ENCODE measurements around the gene PPP1R3E. TPM values are rescaled to one million over a fixed set of nuclear protein-coding genes. Genes with fewer than 3 reads are reported as not detected.

Gene PPP1R3E
- total RNA-seq, 1 donor from 2014 or later: 8.9 TPM

DNA sequence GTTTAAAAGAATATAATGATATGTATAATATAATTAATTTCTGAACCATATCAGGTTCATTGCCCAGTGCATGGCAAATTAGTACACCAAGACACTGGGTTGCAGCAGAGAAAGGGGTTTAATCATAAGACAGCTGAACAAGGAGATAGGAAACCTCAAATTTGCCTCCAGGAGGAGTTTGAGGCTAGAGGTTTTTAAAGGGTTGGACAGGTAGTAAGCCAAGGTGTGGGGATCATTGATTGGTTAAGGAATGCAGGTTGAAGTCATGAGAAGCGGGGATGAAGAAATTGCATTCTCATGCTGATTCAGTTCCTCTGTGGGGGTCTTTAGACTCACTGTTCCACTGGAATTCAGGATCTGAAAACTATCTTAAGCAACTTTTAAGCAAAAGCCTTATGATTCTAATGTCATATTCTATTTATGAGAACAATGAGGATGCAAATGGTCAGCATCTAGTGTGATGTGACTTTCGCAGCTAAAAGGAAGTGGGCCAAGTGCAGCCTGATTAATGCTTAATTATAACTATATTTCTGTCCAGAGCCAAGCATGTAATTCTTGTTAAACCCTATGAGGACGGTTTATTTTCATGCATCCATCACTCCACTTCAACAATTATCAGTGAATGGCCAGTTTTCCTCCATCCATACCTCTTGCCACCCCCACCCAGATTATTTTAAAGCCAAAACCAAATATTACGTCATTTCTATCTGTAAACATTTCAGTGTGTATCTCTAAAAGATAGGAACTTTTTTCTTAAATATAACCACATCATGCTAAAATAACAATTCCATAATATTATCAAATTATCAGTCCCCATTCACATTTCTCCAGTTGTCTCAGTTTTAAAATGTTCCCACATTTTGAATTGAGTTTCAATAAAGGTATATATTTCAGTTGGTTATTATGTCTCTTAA is 50.0 kb downstream of the PPP1R3E start:
- H3K36me3 Mint-ChIP-seq (ENCODE audit: insufficient read depth): no peaks in the 10 kb centered on the region
- no peak overlapping the region for H3K27ac Mint-ChIP-seq
- TF ChIP-seq CTCF (IDR thresholded peaks at IDR 0.05; ENCODE audit: unreplicated experiment): no peak
- DNase-seq (ENCODE audit: low spot score, unreplicated experiment): no peak
- no peaks in the 10 kb centered on the region for H3K27me3 Mint-ChIP-seq
- H3K4me1 Mint-ChIP-seq (ENCODE audit: low read depth): peaks cover 6% of the 10 kb centered on the region
- no peaks in the 10 kb centered on the region for H3K9me3 Mint-ChIP-seq (ENCODE audit: low read depth)
- no peak overlapping the region for H3K4me3 Mint-ChIP-seq (ENCODE audit: low read depth)

GRCh38 chr14:23252006-23252405 is 50.7 kb downstream of the PPP1R3E start:
- no peak for TF ChIP-seq CTCF (IDR thresholded peaks at IDR 0.05; ENCODE audit: unreplicated experiment)
- no peak overlapping the region for H3K27ac Mint-ChIP-seq
- peaks cover 6% of the 10 kb centered on the region for H3K4me1 Mint-ChIP-seq (ENCODE audit: low read depth)
- no peaks in the 10 kb centered on the region for H3K9me3 Mint-ChIP-seq (ENCODE audit: low read depth)
- no peaks in the 10 kb centered on the region for H3K27me3 Mint-ChIP-seq
- H3K4me3 Mint-ChIP-seq (ENCODE audit: low read depth): no peak overlapping the region
- no peak for DNase-seq (ENCODE audit: low spot score, unreplicated experiment)
- H3K36me3 Mint-ChIP-seq (ENCODE audit: insufficient read depth): no peaks in the 10 kb centered on the region

GRCh38 chr14:23249824-23250223 is 52.8 kb downstream of the PPP1R3E start:
- no peak for TF ChIP-seq CTCF (IDR thresholded peaks at IDR 0.05; ENCODE audit: unreplicated experiment)
- no peak overlapping the region for H3K4me3 Mint-ChIP-seq (ENCODE audit: low read depth)
- DNase-seq (ENCODE audit: low spot score, unreplicated experiment): no peak
- peaks cover 19% of the 10 kb centered on the region for H3K4me1 Mint-ChIP-seq (ENCODE audit: low read depth)
- no peaks in the 10 kb centered on the region for H3K36me3 Mint-ChIP-seq (ENCODE audit: insufficient read depth)
- H3K27ac Mint-ChIP-seq: no peak overlapping the region
- no peaks in the 10 kb centered on the region for H3K9me3 Mint-ChIP-seq (ENCODE audit: low read depth)
- H3K27me3 Mint-ChIP-seq: no peaks in the 10 kb centered on the region

DNA sequence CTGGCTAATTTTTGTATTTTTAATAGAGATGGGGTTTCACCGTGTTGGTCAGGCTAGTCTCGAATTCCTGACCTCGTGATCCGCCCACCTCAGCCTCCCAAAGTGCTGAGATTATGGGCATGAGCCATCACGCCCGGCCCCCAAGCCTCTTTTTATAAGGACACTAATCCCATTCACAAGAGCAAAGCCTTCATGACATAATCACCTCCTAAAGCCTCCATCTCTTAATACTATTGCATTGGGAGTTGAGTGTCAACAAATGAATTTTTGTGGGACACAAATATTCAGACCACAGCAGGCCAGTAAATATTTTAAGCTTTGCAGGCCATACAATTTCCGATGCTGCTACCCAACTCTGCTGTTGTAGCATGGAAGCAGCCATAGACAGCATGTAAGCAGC is 54.1 kb downstream of the PPP1R3E start:
- H3K4me3 Mint-ChIP-seq (ENCODE audit: low read depth): no peak overlapping the region
- H3K4me1 Mint-ChIP-seq (ENCODE audit: low read depth): peaks cover 29% of the 10 kb centered on the region
- no peak for DNase-seq (ENCODE audit: low spot score, unreplicated experiment)
- TF ChIP-seq CTCF (IDR thresholded peaks at IDR 0.05; ENCODE audit: unreplicated experiment): no peak
- H3K27ac Mint-ChIP-seq: no peak overlapping the region
- H3K9me3 Mint-ChIP-seq (ENCODE audit: low read depth): no peaks in the 10 kb centered on the region
- no peaks in the 10 kb centered on the region for H3K27me3 Mint-ChIP-seq
- H3K36me3 Mint-ChIP-seq (ENCODE audit: insufficient read depth): no peaks in the 10 kb centered on the region

Other genes with a start within 250 kb of the PPP1R3E start
- 23.7 and 25.1 TPM in 2 replicates for gene CDH24, start 245.3 kb downstream of the PPP1R3E start, total RNA-seq
- gene ACIN1, start 207.7 kb downstream of the PPP1R3E start, total RNA-seq: 439 and 458 TPM in 2 replicates
- 42.2 and 45.8 TPM in 2 replicates for gene C14orf119, start 207.4 kb downstream of the PPP1R3E start, total RNA-seq
- not detected in 2 replicates for gene CIROP, start 197.9 kb downstream of the PPP1R3E start, total RNA-seq
- not detected in 2 replicates for gene CEBPE, start 183.6 kb downstream of the PPP1R3E start, total RNA-seq
- 28.3 and 30.9 TPM in 2 replicates for gene SLC7A8, start 119.2 kb downstream of the PPP1R3E start, total RNA-seq
- not detected in 2 replicates for gene RNF212B, start 64.9 kb downstream of the PPP1R3E start, total RNA-seq
- gene HOMEZ, start 16.7 kb downstream of the PPP1R3E start, total RNA-seq: 21.1 and 22.5 TPM in 2 replicates
- 23.7 and 24.3 TPM in 2 replicates for gene BCL2L2, start 4.0 kb upstream of the PPP1R3E start, total RNA-seq
- gene PABPN1, start 18.6 kb upstream of the PPP1R3E start, total RNA-seq: 318 and 338 TPM in 2 replicates
- 26.2 and 29.3 TPM in 2 replicates for gene SLC22A17, start 50.0 kb upstream of the PPP1R3E start, total RNA-seq
- gene EFS, start 62.3 kb upstream of the PPP1R3E start, total RNA-seq: 66.8 and 69.6 TPM in 2 replicates
- gene IL25, start 70.0 kb upstream of the PPP1R3E start, total RNA-seq: not detected in 2 replicates
- gene CMTM5, start 74.2 kb upstream of the PPP1R3E start, total RNA-seq: not detected in 2 replicates
- 0.04 and 0.07 TPM in 2 replicates for gene MYH6, start 105.4 kb upstream of the PPP1R3E start, total RNA-seq
- not detected in 2 replicates for gene MYH7, start 132.8 kb upstream of the PPP1R3E start, total RNA-seq
- gene NGDN, start 166.8 kb upstream of the PPP1R3E start, total RNA-seq: 45.6 and 48.6 TPM in 2 replicates
- 13.6 and 16.4 TPM in 2 replicates for gene ZFHX2, start 248.9 kb upstream of the PPP1R3E start, total RNA-seq